DND-41 (cell line): ENCODE results near the gene IKBKE.

ENCODE experiments used
- EZH2 ChIP-seq: IDR thresholded peaks from 3 replicates; pipeline ENCODE4 v1.6.1; 2012; ENCODE audit warnings: borderline replicate concordance, low read depth, mild to moderate bottlenecking, moderate library complexity, low read length, inconsistent platforms; ENCODE audit not compliant: severe bottlenecking
- TF ChIP-seq, protein P1 (sequence below): IDR thresholded peaks from 2 replicates; pipeline ENCODE4 v1.5.1; 2012; ENCODE audit warnings: borderline replicate concordance, low read length, moderate library complexity, mild to moderate bottlenecking; ENCODE audit not compliant: poor library complexity, severe bottlenecking; ENCODE audit errors: extremely low read depth

GRCh38 chr1:206429421-206429820, 40.9 kb upstream of the IKBKE start:
- TF ChIP-seq, protein P1, sequence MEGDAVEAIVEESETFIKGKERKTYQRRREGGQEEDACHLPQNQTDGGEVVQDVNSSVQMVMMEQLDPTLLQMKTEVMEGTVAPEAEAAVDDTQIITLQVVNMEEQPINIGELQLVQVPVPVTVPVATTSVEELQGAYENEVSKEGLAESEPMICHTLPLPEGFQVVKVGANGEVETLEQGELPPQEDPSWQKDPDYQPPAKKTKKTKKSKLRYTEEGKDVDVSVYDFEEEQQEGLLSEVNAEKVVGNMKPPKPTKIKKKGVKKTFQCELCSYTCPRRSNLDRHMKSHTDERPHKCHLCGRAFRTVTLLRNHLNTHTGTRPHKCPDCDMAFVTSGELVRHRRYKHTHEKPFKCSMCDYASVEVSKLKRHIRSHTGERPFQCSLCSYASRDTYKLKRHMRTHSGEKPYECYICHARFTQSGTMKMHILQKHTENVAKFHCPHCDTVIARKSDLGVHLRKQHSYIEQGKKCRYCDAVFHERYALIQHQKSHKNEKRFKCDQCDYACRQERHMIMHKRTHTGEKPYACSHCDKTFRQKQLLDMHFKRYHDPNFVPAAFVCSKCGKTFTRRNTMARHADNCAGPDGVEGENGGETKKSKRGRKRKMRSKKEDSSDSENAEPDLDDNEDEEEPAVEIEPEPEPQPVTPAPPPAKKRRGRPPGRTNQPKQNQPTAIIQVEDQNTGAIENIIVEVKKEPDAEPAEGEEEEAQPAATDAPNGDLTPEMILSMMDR = no peak
- no peak for TF ChIP-seq EZH2
